Right cardiac atrium (tissue), 5 donors: ENCODE measurements around the gene HYLS1. TPM values are rescaled to one million over a fixed set of nuclear protein-coding genes. Genes with fewer than 3 reads are reported as not detected.

Source experiments
- polyA plus RNA-seq: library from polyadenylated mRNA; stranded (reverse); fragments of 200-250 nt; gene quantifications from one replicate; pipeline ENCODE4 v1.2.3, GENCODE V29; 2013
- total RNA-seq, 4 donors: library from RNA; stranded (reverse); fragmentation: NEBNext Ultra II Directional; extraction: Animal tissue kit (Norgen Biotek cat#: 25700); gene quantifications; one replicate each; pipeline ENCODE4 v1.2.1, GENCODE V29; 2021
- donor health status: healthy with polysubstance abuse.
- donor health status: DM: no; HTN: yes; CAD: no.
- donor health status: DM: no; HTN: no; CAD: no.
- donor health status: DM: no; HTN: yes; CAD: no; lungs with severe emphysema.
- donor health status: DM: yes; HTN: yes; CAD: no.

HYLS1 gene
- total and polyA plus RNA-seq, 5 donors, result 4.3 to 7.2 (median 5.1) TPM

Other genes with a start within 250 kb of the HYLS1 start
- not detected for gene ACRV1, start 206.8 kb upstream of the HYLS1 start, total RNA-seq
- gene ACRV1, start 206.8 kb upstream of the HYLS1 start, polyA plus RNA-seq, result not detected
- not detected for gene PATE1, start 141.4 kb upstream of the HYLS1 start, total RNA-seq
- not detected for gene PATE1, start 141.4 kb upstream of the HYLS1 start, polyA plus RNA-seq
- gene PATE2, start 108.8 kb upstream of the HYLS1 start, total RNA-seq, result not detected
- not detected for gene PATE2, start 108.8 kb upstream of the HYLS1 start, polyA plus RNA-seq
- gene PATE3, start 99.5 kb upstream of the HYLS1 start, total RNA-seq, result not detected
- not detected for gene PATE3, start 99.5 kb upstream of the HYLS1 start, polyA plus RNA-seq
- not detected for gene PATE4, start 54.4 kb upstream of the HYLS1 start, total RNA-seq
- not detected for gene PATE4, start 54.4 kb upstream of the HYLS1 start, polyA plus RNA-seq
- gene PUS3, start 15.5 kb downstream of the HYLS1 start, total RNA-seq, result 1 to 10 TPM; 6.1 to 9.5 (median 9.2) TPM
- 5.7 TPM for gene PUS3, start 15.5 kb downstream of the HYLS1 start, polyA plus RNA-seq
- gene DDX25, start 16.8 kb downstream of the HYLS1 start, total RNA-seq, result not detected
- gene DDX25, start 16.8 kb downstream of the HYLS1 start, polyA plus RNA-seq, result 0.05 TPM
- under 1 TPM in 1 of 4 donors, not detected in 3; 0.50 TPM for gene VSIG10L2, start 58.4 kb downstream of the HYLS1 start, total RNA-seq
- 0.29 TPM for gene VSIG10L2, start 58.4 kb downstream of the HYLS1 start, polyA plus RNA-seq
- gene CDON, start 175.2 kb downstream of the HYLS1 start, total RNA-seq, result 10 to 100 TPM; 18.4 to 32.2 (median 23.5) TPM
- gene CDON, start 175.2 kb downstream of the HYLS1 start, polyA plus RNA-seq, result 4.4 TPM